Cardiac muscle cell (in vitro differentiated cells and primary cell): ENCODE results near the gene SOX10. TPM values are rescaled to one million over a fixed set of nuclear protein-coding genes. Genes with fewer than 3 reads are reported as not detected.

Experiments used
- DNase-seq, 2 donors: peaks; one replicate each; pipeline versions ENCODE4 v3.0.0 to v3.0.0-alpha.2; 2010 to 2017; ENCODE audit warnings: low read depth in 1 of 2, low spot score in 1 of 2
- H3K27ac ChIP-seq: fragments of 200-600 bp; sonication (generic); 2 replicates; pipeline ENCODE4 v1.5.1; 2016
- H3K27me3 ChIP-seq: fragments of 200-600 bp; sonication (generic); 2 replicates; pipeline ENCODE4 v1.6.0; 2016; ENCODE audit warnings: control low read depth
- H3K36me3 ChIP-seq: fragments of 200-600 bp; sonication (generic); 2 replicates; pipeline ENCODE4 v1.5.1; 2016; ENCODE audit warnings: control low read depth
- H3K4me1 ChIP-seq: fragments of 200-600 bp; sonication (generic); 2 replicates; pipeline ENCODE4 v1.8.1; 2017; ENCODE audit warnings: low read depth, mild to moderate bottlenecking, mixed run types
- H3K4me3 ChIP-seq: fragments of 200-600 bp; sonication (generic); 2 replicates; pipeline ENCODE4 v1.5.1; 2016; ENCODE audit warnings: mild to moderate bottlenecking
- H3K9me3 ChIP-seq: fragments of 200-600 bp; sonication (generic); 2 replicates; pipeline ENCODE4 v1.5.1; 2017; ENCODE audit warnings: low read depth, mild to moderate bottlenecking, control low read depth
- polyA plus RNA-seq: library from polyadenylated mRNA; unstranded; fragments of >200 nt; fragmentation: Nextera tagmentation; extraction: Ambion mirVana; gene quantifications from 2 replicates; pipeline ENCODE4 v1.2.1, GENCODE V29; 2016
- total RNA-seq: library from RNA; depleted of rRNA; stranded (reverse); fragments of >200 nt; gene quantifications from 2 replicates; pipeline ENCODE4 v1.2.3, GENCODE V29; 2016
- TF ChIP-seq, protein P1 (sequence below): IDR thresholded peaks from 2 replicates; pipeline ENCODE4 v1.5.1; 2012; ENCODE audit warnings: low read depth, mild to moderate bottlenecking, low read length

Gene SOX10
- total and polyA plus RNA-seq, 2 experiments from 2014 or later, result 0.03 TPM; not detected in 1

DNA sequence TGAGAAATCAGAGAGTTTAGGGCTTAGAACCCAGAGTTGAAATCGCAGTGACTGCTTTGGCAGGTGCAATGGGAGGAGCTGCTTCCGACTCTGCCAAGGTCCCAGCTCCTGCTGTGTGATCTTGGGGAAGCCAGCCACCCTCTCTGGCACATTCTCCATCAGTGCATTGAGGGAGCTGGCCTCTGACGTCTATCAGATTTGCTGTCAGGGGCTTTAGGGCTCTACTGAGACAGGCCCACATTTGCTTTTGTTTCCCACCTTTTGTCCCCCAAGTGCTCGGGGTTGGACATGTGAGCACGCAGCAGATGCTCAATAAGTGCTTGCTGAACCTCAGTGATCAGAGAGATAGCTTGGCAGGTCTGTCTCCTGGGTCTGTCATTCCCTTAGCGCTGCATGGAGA, 10.6 kb upstream of the SOX10 start:
- Histone ChIP-seq H3K36me3 (no peaks in the 10 kb centered on the region), H3K9me3 (no peaks in the 10 kb centered on the region), H3K4me1 (peaks cover 5% of the 10 kb centered on the region), H3K4me3 (no peak overlapping the region), H3K27ac (no peak overlapping the region), H3K27me3 (no peaks in the 10 kb centered on the region)
- DNase-seq, result no peak
- TF ChIP-seq, protein P1, sequence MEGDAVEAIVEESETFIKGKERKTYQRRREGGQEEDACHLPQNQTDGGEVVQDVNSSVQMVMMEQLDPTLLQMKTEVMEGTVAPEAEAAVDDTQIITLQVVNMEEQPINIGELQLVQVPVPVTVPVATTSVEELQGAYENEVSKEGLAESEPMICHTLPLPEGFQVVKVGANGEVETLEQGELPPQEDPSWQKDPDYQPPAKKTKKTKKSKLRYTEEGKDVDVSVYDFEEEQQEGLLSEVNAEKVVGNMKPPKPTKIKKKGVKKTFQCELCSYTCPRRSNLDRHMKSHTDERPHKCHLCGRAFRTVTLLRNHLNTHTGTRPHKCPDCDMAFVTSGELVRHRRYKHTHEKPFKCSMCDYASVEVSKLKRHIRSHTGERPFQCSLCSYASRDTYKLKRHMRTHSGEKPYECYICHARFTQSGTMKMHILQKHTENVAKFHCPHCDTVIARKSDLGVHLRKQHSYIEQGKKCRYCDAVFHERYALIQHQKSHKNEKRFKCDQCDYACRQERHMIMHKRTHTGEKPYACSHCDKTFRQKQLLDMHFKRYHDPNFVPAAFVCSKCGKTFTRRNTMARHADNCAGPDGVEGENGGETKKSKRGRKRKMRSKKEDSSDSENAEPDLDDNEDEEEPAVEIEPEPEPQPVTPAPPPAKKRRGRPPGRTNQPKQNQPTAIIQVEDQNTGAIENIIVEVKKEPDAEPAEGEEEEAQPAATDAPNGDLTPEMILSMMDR, result no peak

DNA sequence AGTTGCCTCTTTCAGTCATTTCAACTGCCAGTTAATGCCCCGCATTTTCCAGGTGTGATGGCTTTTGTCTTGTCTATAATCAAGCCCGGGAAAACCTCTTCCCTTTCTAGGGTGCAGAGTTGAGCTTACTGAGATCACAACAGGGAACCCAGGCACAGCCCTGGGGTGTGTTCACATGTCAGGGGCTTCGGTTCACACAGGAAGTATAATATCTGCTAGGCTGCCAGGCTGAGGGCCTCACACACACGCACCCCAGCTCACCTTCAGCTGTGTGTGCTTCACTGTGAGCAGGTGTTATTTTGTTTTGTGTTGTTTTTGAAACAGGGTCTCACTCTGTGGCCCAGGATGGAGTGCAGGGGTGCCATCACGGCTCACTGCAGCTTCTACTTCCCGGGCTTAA, 9.7 kb upstream of the SOX10 start:
- TF ChIP-seq, protein P1, result no peak
- Histone ChIP-seq H3K27me3 (no peaks in the 10 kb centered on the region), H3K4me3 (no peak overlapping the region), H3K9me3 (no peaks in the 10 kb centered on the region), H3K4me1 (peaks cover 5% of the 10 kb centered on the region), H3K36me3 (no peaks in the 10 kb centered on the region), H3K27ac (no peak overlapping the region)
- no peak for DNase-seq

DNA sequence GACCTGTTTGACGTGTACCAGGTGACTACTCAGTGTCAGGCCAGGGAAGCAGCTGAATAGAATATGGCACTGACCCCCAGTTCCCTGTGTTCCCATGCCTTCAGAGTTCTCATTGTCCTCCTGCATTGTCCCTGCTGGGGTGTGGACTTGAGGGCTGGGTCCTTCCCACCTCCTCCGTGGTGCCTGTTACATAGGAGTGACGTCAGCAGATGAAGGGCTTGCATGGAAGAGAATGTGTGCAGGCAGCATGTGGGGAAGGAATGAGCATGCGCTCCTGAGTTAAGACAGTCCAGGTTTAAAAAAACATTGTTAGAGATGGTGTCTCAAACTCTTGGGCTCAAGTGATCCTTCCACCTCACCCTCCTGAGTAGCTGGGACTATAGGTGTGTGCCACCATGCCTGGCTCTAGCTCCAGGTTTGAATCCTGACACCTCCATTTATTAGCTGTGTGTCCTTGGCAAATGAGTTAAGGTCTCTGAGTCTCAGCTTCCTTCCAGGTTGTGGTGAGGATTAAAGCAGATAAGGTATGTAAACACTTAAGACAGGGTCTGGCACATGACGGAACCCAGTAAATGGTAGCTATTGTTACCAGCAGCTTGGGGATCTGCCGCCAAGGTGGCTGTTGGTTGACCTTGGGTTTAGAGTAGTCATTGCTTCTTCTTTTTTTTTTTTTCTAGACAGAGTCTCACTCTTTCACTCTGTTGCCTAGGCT, 7.5 kb upstream of the SOX10 start:
- no peaks in the 10 kb centered on the region for H3K9me3 ChIP-seq
- H3K4me3 ChIP-seq, result no peak overlapping the region
- TF ChIP-seq, protein P1, result no peak
- no peaks in the 10 kb centered on the region for H3K4me1 ChIP-seq
- no peaks in the 10 kb centered on the region for H3K36me3 ChIP-seq
- no peak for DNase-seq
- H3K27me3 ChIP-seq, result no peaks in the 10 kb centered on the region
- H3K27ac ChIP-seq, result no peak overlapping the region

DNA sequence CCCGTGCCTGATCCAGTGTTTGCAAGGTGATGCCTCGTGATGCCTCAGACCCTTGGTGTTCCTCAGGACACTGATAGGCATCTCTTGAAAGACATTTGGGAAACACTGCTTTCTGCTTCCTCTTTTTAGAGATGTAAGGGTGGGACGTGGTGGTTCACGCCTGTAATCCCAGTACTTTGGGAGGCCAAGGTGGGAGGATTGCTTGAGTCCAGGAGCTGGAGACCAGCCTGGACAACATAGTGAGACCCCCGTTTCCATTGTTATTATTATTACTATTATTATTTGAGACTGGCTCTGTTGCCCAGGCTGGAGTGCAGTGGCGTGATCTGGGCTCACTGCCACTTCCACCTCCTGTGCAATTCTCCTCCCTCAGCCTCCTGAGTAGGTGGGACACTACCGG, 6.5 kb upstream of the SOX10 start:
- H3K36me3 ChIP-seq, result no peaks in the 10 kb centered on the region

DNA sequence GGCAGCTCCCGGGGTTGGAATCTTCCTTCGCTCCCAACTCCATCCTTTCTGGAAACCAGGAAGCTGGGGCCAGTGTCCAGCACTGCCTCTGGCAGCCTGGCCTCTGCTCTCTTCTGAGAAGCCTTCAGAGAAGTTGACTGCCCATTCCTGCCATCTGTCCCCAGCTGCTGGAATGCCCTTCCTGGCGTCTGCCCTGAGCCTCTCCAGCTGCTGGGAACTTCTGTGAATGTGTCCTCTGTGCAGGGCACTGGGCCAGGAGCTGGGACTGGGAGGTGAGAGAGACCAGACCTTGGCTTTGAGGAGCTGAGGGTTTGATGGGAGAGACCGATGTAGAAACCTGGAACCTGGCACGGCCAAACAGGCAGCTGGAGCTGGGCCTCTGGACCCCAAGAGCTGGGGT, 5.9 kb upstream of the SOX10 start:
- Histone ChIP-seq H3K27ac (no peak overlapping the region), H3K27me3 (no peaks in the 10 kb centered on the region), H3K4me1 (no peaks in the 10 kb centered on the region), H3K9me3 (no peaks in the 10 kb centered on the region), H3K4me3 (no peak overlapping the region), H3K36me3 (no peaks in the 10 kb centered on the region)
- DNase-seq, result no peak
- TF ChIP-seq, protein P1, result no peak

More for the DNA sequence above, 6.5 kb upstream of the SOX10 start:
- TF ChIP-seq, protein P1, result no peak
- H3K9me3 ChIP-seq, result no peaks in the 10 kb centered on the region
- no peak for DNase-seq
- no peaks in the 10 kb centered on the region for H3K27me3 ChIP-seq
- no peaks in the 10 kb centered on the region for H3K4me1 ChIP-seq
- no peak overlapping the region for H3K4me3 ChIP-seq
- H3K27ac ChIP-seq, result no peak overlapping the region
